K562 (cell line): ENCODE results near the gene LCMT2. TPM values are rescaled to one million over a fixed set of nuclear protein-coding genes. Genes with fewer than 3 reads are reported as not detected.

Source experiments
- ATAC-seq: fragments of 200-7000 bp; cut with Tn5 transposase; 3 replicates; pipeline ENCODE4 v1.9.1; 2020; ENCODE audit warnings: moderate library complexity
- BruUV-seq: library from RNA; stranded (reverse); fragments of 400-500 nt; replicated peaks from 2 replicates; lab custom pipeline; 2021; lab: Mats Ljungman, UMichigan
- CTCF ChIA-PET: fragments of 300-600 bp; formaldehyde crosslinking; extraction: SDS; loops from one replicate; lab custom pipeline; 2021; ENCODE audit warnings: low intra/inter-chr PET ratio; lab: Yijun Ruan, JAX
- POLR2A ChIA-PET: fragments of 300-600, 350-650 bp; sonication (Branson Sonifier 250); formaldehyde crosslinking; extraction: SDS; loops from one replicate; lab custom pipeline; 2021; ENCODE audit warnings: antibody characterized with exemption, inconsistent platforms; lab: Yijun Ruan, JAX
- DNase-seq, 4 experiments: peaks; one replicate each; pipeline versions ENCODE4 v3.0.0 to v3.0.0-alpha.2; 2011 to 2018; ENCODE audit warnings: low spot score in 3 of 4, mixed read lengths in 3 of 4; ENCODE audit errors: extremely low read depth in 1 of 4
- FAIRE-seq: peaks from 2 replicates; lab custom pipeline; 2011; peaks lifted over from hg19 to GRCh38; lab: Jason Lieb, UNC
- H2AFZ ChIP-seq: 2 replicates; pipeline ENCODE4 v1.6.0; 2011; ENCODE audit warnings: low read depth, low read length, control low read depth, inconsistent platforms
- H3K27ac ChIP-seq: fragments of 200-600 bp; 3 replicates; pipeline ENCODE4 v1.8.0; 2011; ENCODE audit warnings: low read depth, mild to moderate bottlenecking, control low read depth, inconsistent platforms, low read length, moderate library complexity, mixed read lengths; ENCODE audit errors: extremely low read depth
- H3K27me3 ChIP-seq, 2 experiments: fragments of 300-600 bp in 1 of 2; 2 replicates in 1 of 2; 3 replicates in 1 of 2; pipeline versions ENCODE4 v1.6.0 to v1.8.0; 2011; ENCODE audit warnings: inconsistent platforms in 2 of 2, low read length in 2 of 2, mild to moderate bottlenecking in 1 of 2, mixed read lengths in 1 of 2, moderate library complexity in 1 of 2; ENCODE audit not compliant: control insufficient read depth in 2 of 2, insufficient read depth in 2 of 2
- H3K36me3 ChIP-seq: fragments of 300-600 bp; 3 replicates; pipeline ENCODE4 v1.8.0; 2011; ENCODE audit warnings: mild to moderate bottlenecking, low read length, inconsistent platforms; ENCODE audit not compliant: control insufficient read depth, insufficient read depth
- H3K4me1 ChIP-seq, 2 experiments: fragments of 200-600 bp in 1 of 2; replicated peaks in 1 of 2; 2 replicates in 1 of 2; 3 replicates in 1 of 2; pipeline versions ENCODE4 v1.5.1 to v1.8.0; 2011; ENCODE audit warnings: inconsistent platforms in 2 of 2, low read length in 2 of 2, mild to moderate bottlenecking in 1 of 2, mixed read lengths in 1 of 2, moderate library complexity in 1 of 2; ENCODE audit not compliant: control insufficient read depth in 2 of 2, insufficient read depth in 2 of 2
- H3K4me2 ChIP-seq: 2 replicates; pipeline ENCODE4 v1.6.1; 2011; ENCODE audit warnings: low read length, control low read depth, inconsistent platforms, mixed read lengths; ENCODE audit not compliant: insufficient read depth
- H3K4me3 ChIP-seq: fragments of 200-600 bp; sonication (generic), shearing (Covaris generic); 2 replicates; pipeline ENCODE4 v1.5.1; 2016; ENCODE audit warnings: control low read depth, inconsistent platforms
- H3K79me2 ChIP-seq: fragments of 200-600 bp; 3 replicates; pipeline ENCODE4 v1.8.0; 2011; ENCODE audit warnings: low read length, inconsistent platforms; ENCODE audit not compliant: control insufficient read depth, insufficient read depth
- H3K9ac ChIP-seq, 2 experiments: 2 replicates each; pipeline versions ENCODE4 v1.6.0 to v1.6.1; 2011; ENCODE audit warnings: low read depth in 2 of 2, low read length in 2 of 2, control low read depth in 1 of 2, inconsistent platforms in 1 of 2, mild to moderate bottlenecking in 1 of 2, mixed read lengths in 1 of 2; ENCODE audit not compliant: insufficient read depth in 1 of 2
- H3K9me1 ChIP-seq: one replicate; pipeline ENCODE4 v1.6.0; 2011; ENCODE audit warnings: inconsistent platforms, mild to moderate bottlenecking, low read length, moderate library complexity; ENCODE audit not compliant: control insufficient read depth, insufficient read depth
- H3K9me3 ChIP-seq: replicated peaks from 2 replicates; pipeline ENCODE4 v1.5.1; 2011; ENCODE audit warnings: low read depth, low read length, inconsistent platforms; ENCODE audit not compliant: control insufficient read depth, insufficient read depth
- H4K20me1 ChIP-seq: replicated peaks from 2 replicates; pipeline ENCODE4 v1.6.1; 2011; ENCODE audit warnings: low read length, inconsistent platforms, mixed read lengths; ENCODE audit not compliant: control insufficient read depth, insufficient read depth
- EWSR1 ChIP-seq: fragments of 450-650 bp; IDR thresholded peaks from 2 replicates; pipeline ENCODE4 v1.6.1; 2018; ENCODE audit warnings: borderline replicate concordance, mild to moderate bottlenecking, low read depth, moderate library complexity; ENCODE audit not compliant: partially characterized antibody
- FOSL1 ChIP-seq: fragments of 200-800 bp; sonication (Bioruptor generic); conservative IDR thresholded peaks from 2 replicates; pipeline ENCODE4 v1.6.1; 2016; ENCODE audit warnings: missing genetic modification characterization, missing compliant biosample characterization
- FOXJ2 ChIP-seq: fragments of 200-800 bp; sonication (Bioruptor generic); IDR thresholded peaks from 2 replicates; pipeline ENCODE4 v1.6.1; 2016; ENCODE audit warnings: missing genetic modification characterization, missing compliant biosample characterization
- FOXP1 ChIP-seq: sonication (generic); formaldehyde crosslinking; IDR thresholded peaks from 2 replicates; pipeline ENCODE4 v1.8.0; 2022; ENCODE audit warnings: mild to moderate bottlenecking, missing genetic modification reagents
- KAT7 ChIP-seq: sonication (generic); formaldehyde crosslinking; IDR thresholded peaks from 2 replicates; pipeline ENCODE4 v1.8.0; 2022; ENCODE audit warnings: missing genetic modification reagents, mild to moderate bottlenecking, borderline replicate concordance
- KDM4B ChIP-seq, 2 experiments: fragments of 450-650 bp in 1 of 2; sonication (generic) in 1 of 2; IDR thresholded peaks; 2 replicates each; pipeline ENCODE4 v1.6.1; 2016 to 2017; ENCODE audit warnings: borderline replicate concordance in 2 of 2, antibody characterized with exemption in 1 of 2, low read depth in 1 of 2, mild to moderate bottlenecking in 1 of 2
- NCOA6 ChIP-seq: fragments of 450-650 bp; IDR thresholded peaks from 2 replicates; pipeline ENCODE4 v1.6.1; 2017; ENCODE audit warnings: mild to moderate bottlenecking
- POLR2AphosphoS2 ChIP-seq: IDR thresholded peaks from 2 replicates; pipeline ENCODE4 v1.6.1; 2012; ENCODE audit warnings: low read length, improper control_type of control experiment
- POLR2AphosphoS5 ChIP-seq: IDR thresholded peaks from 2 replicates; pipeline ENCODE4 v1.6.1; 2011; ENCODE audit warnings: mild to moderate bottlenecking, low read depth, low read length, moderate library complexity; ENCODE audit not compliant: control insufficient read depth, insufficient read depth
- SIX5 ChIP-seq, 2 experiments: IDR thresholded peaks; 2 replicates each; pipeline ENCODE4 v1.6.1; 2011; ENCODE audit warnings: low read length in 2 of 2, borderline replicate concordance in 1 of 2, low read depth in 1 of 2, mild to moderate bottlenecking in 1 of 2, moderate library complexity in 1 of 2; ENCODE audit not compliant: insufficient read depth in 1 of 2
- THRAP3 ChIP-seq: fragments of 450-650 bp; IDR thresholded peaks from 2 replicates; pipeline ENCODE4 v1.6.1; 2016; ENCODE audit warnings: mild to moderate bottlenecking, inconsistent platforms, borderline replicate concordance
- ZNF592 ChIP-seq: fragments of 450-650 bp; IDR thresholded peaks from 2 replicates; pipeline ENCODE4 v1.6.1; 2017; ENCODE audit warnings: antibody characterized with exemption, mild to moderate bottlenecking
- ZNF644 ChIP-seq: fragments of 200-800 bp; sonication (Bioruptor generic); IDR thresholded peaks from 2 replicates; pipeline ENCODE4 v1.6.1; 2016; ENCODE audit warnings: low read depth, missing genetic modification characterization, missing compliant biosample characterization
- WGBS: fragments of 100-300 bp; shearing (Covaris generic); methylation state at CpG from one replicate; pipeline ENCODE4 v1.1.6; 2016; ENCODE audit warnings: low coverage, mixed read lengths; ENCODE audit not compliant: insufficient coverage; ENCODE audit errors: missing lambda C conversion rate; 5-methylcytosine and 5-hydroxymethylcytosine counted together
- in situ Hi-C: fragments of 300-500 bp; cut with MboI; formaldehyde crosslinking; loops from 4 replicates; pipeline ENCODE4 v1.15.0; 2018; ENCODE audit warnings: inconsistent platforms, mixed read lengths
- intact Hi-C: fragments of 100-400 bp; cut with micrococcal nuclease; formaldehyde crosslinking; loops from 2 replicates; pipeline ENCODE4 v1.14.2; 2022
- polyA plus RNA-seq, 8 experiments: library from polyadenylated mRNA; depleted of rRNA in 4 of 8; stranded (reverse) in 5 of 8; unstranded in 3 of 8; fragments of >200 nt; fragmentation: Nextera tagmentation in 2 of 8; fragmentation: Illumina TruSeq in 1 of 8; extraction: Ambion mirVana in 2 of 8; extraction: Trizol in 1 of 8; gene quantifications; 2 replicates each; pipeline versions ENCODE4 v1.2.1 to v1.2.3, GENCODE V29; 2011 to 2014; ENCODE audit warnings: inconsistent platforms in 1 of 8, missing spikeins in 1 of 8
- total RNA-seq, 7 experiments: library from RNA; depleted of rRNA in 6 of 7; stranded (reverse); fragments of >200 nt in 6 of 7; fragmentation: Illumina TruSeq in 2 of 7; extraction: Trizol in 2 of 7; gene quantifications; 2 replicates each; pipeline versions ENCODE4 v1.2.1 to v1.2.3, GENCODE V29; 2011 to 2021; ENCODE audit warnings: low replicate concordance in 1 of 7
- TF ChIP-seq, protein P1 (sequence below), 2 experiments: IDR thresholded peaks in 1 of 2; conservative IDR thresholded peaks in 1 of 2; 2 replicates each; pipeline ENCODE4 v1.6.1; 2016; ENCODE audit warnings: low read depth in 2 of 2, mild to moderate bottlenecking in 1 of 2, missing compliant biosample characterization in 1 of 2, missing genetic modification characterization in 1 of 2, moderate library complexity in 1 of 2

The LCMT2 gene
- total and polyA plus RNA-seq, 9 of the 15 experiments (the other 6 are each of a cell fraction or from before 2014, with no cell fraction given): 2.5 to 22.3 (median 15.2) TPM

GRCh38 chr15:43276563-43277200 lies 53.7 kb downstream of the LCMT2 start:
- WGBS: 3% methylated on average over 9 of the region's 12 CpGs
- H3K4me2 ChIP-seq: no peak overlapping the region
- no peak overlapping the region for H2AFZ ChIP-seq
- no TSS peak for BruUV-seq
- H3K27me3 ChIP-seq: peaks cover 50 to 71% of the 10 kb centered on the region in 2 experiments; a peak in 4 of 5 replicates
- no peak overlapping the region for H3K27ac ChIP-seq
- H3K9ac ChIP-seq: no peak overlapping the region
- H3K79me2 ChIP-seq: no peaks in the 10 kb centered on the region
- H3K4me1 ChIP-seq: no peaks in the 10 kb centered on the region
- no peak overlapping the region for H3K4me3 ChIP-seq
- ChIA-PET CTCF (no interaction called here), POLR2A (interaction anchor here (0.6 to 1.6 kb wide), 9 partner anchors 8 to 1603 kb away, joined by 3 to 5 read pairs (median 3); partner anchors contain the start of gene ZSCAN29)
- in situ Hi-C loops: loop anchor here (5.0 to 10.0 kb wide), 2 partner anchors 69 to 562 kb away; no protein-coding TSS in a partner anchor
- no peaks in the 10 kb centered on the region for H3K36me3 ChIP-seq
- no peaks in the 10 kb centered on the region for H3K9me1 ChIP-seq
- H3K9me3 ChIP-seq: no peaks in the 10 kb centered on the region
- ATAC-seq: no peak
- H4K20me1 ChIP-seq: no peaks in the 10 kb centered on the region; the same call in 1 of the 2 replicates
- intact Hi-C loops: no loop called here
- no peak for FAIRE-seq
- no peak for DNase-seq
- TF ChIP-seq POLR2AphosphoS2 (no peak), NCOA6 (no peak), SIX5 (IDR thresholded peaks at IDR 0.05; ENCODE audit: borderline replicate concordance in 1 of 2, insufficient read depth in 1 of 2, low read depth in 1 of 2, low read length in 2 of 2) (no peak), FOXP1 (CRISPR knock-in tag) (no peak), THRAP3 (no peak), ZNF592 (no peak), ZNF644 (tag) (no peak), KDM4B (IDR thresholded peaks at IDR 0.05; ENCODE audit: borderline replicate concordance in 2 of 2, low read depth in 1 of 2) (no peak), FOSL1 (tag) (no peak), EWSR1 (no peak), FOXJ2 (tag) (no peak), POLR2AphosphoS5 (no peak), KAT7 (CRISPR knock-in tag) (no peak)
- TF ChIP-seq, protein P1, sequence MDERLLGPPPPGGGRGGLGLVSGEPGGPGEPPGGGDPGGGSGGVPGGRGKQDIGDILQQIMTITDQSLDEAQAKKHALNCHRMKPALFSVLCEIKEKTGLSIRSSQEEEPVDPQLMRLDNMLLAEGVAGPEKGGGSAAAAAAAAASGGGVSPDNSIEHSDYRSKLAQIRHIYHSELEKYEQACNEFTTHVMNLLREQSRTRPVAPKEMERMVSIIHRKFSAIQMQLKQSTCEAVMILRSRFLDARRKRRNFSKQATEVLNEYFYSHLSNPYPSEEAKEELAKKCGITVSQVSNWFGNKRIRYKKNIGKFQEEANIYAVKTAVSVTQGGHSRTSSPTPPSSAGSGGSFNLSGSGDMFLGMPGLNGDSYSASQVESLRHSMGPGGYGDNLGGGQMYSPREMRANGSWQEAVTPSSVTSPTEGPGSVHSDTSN (CRISPR knock-in tag; IDR thresholded peaks at IDR 0.05; ENCODE audit: low read depth): no peak
- TF ChIP-seq, protein P1 (tag; conservative IDR thresholded peaks at IDR 0.05; ENCODE audit: low read depth): no peak
